HTR-8/SVneo (cell line): ENCODE results near the gene RPRML.

Experiments
- DNase-seq: peaks from one replicate; pipeline ENCODE4 v3.0.0; 2011; ENCODE audit warnings: low spot score, mixed read lengths; ENCODE audit not compliant: insufficient read length
- FAIRE-seq: peaks from 2 replicates; lab custom pipeline; 2011; peaks lifted over from hg19 to GRCh38; lab: Jason Lieb, UNC

The RPRML gene

DNA sequence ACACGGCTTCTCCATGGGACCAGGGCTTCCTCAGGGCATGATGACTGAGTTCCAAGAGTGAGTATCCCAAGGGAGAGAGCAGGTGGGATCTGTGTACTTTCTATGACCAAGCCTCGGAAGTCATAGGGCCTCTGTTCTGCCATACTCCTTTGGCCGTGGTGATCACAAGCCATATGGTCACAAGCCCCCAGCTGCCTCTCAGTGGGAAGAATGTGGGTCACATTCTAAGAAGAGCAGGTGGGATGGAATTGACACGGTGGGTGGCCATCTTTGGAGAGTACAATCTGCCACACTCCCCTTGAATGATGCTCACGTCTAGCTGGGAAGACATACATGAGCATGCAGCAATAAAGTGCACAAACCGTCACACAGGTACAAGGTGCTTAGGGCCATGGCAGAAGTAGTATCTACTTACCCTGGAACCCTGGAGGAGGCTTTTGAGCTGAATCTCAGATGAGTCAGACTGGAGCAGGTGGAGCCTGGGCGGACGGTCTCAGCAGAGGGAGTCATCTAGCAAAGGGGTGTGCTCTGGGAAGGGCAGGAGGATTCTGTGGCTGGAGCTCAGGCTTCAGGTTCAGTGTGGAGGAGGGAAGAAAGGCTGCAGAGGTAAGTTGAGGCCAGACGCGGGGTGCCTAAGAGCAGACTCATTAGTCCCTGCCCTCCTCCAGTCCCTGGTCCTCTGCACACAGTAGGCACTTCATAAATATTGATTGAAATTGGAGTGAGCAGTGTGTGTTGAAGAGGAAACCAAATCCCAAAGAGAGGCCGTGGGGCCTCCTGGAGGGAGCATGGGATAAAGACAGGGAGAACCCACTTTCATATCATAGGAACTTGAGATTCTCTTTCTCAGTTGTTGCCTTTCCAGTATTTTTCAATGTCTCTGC lies 29.5 kb downstream of the RPRML start:
- no peak for DNase-seq
- FAIRE-seq = peak; percentile 80

GRCh38 chr17:46948544-46948943 lies 30.5 kb downstream of the RPRML start:
- FAIRE-seq (peak; percentile 36), DNase-seq (no peak)

DNA sequence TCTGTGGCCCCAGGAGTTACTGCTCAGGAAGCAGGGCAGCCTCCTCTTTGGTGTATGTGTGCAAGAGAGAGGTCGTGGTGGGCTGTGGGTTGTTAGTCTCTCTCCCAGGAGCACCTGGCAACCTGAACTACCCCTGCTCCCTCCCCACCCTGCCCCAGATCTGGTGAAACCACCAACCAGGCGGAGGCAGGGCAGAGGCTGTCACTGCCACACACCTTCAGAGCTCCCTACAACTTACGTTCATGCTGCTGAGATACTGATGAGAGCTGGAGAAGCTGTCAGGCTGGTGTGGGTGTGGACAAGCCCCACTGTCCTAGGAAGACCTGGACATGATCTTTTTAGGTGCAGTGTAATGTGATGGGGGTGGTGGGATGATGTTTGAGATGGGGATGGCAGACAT lies 31.8 kb downstream of the RPRML start:
- peak; percentile 62 for FAIRE-seq

GRCh38 chr17:46944931-46945330 lies 34.1 kb downstream of the RPRML start:
- no peak for DNase-seq
- peak; percentile 58 for FAIRE-seq

More for the DNA sequence above, 31.8 kb downstream of the RPRML start:
- no peak for DNase-seq

GRCh38 chr17:46943501-46944393 lies 35.3 kb downstream of the RPRML start:
- DNase-seq (peak; percentile 42), FAIRE-seq (no peak)

GRCh38 chr17:46943218-46943500 lies 35.9 kb downstream of the RPRML start:
- DNase-seq (no peak), FAIRE-seq (no peak)

DNA sequence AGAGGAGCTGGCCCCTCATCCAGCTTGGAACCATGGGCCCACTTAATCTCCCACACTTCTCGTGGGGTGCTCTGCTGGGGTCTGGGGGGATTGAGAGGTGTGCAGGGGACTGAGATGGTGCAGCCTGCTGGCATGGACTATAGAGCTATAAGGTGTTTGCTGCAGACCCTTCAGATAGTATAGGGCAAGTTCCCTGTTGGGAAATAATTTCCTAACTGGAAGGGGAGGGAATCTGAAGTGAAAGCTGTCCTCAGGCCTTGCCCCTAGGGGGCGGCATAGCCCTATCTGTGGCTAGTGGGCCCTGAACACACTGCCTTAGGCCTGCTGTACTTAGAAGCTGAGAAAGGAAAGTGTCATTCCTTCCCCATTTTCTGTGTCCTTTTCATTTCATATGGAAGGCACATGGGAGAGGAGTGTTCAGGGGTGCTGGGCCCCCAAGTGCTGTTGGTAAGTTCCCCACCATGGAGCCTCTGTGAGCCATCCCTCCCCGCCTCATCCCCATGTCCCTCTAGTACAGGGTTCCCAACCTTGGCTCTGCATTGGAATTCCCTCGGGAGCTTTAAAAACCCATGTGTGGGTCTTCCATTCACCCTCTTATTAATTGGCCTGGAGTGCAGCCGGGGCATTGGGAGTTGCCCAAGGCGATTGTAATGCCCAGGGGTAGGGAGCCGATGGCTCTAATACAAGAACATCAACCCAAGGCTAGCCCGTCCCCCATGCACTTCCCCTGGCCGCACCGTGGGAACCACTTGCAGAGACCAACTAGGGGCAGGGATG lies 36.4 kb downstream of the RPRML start:
- DNase-seq (peak; percentile 93), FAIRE-seq (peak; percentile 85)

- peak; percentile 80 for FAIRE-seq
- peak; percentile 93 for DNase-seq
Measured at GRCh38 chr17:46940692-46941404, 38.2 kb downstream of the RPRML start.

DNA sequence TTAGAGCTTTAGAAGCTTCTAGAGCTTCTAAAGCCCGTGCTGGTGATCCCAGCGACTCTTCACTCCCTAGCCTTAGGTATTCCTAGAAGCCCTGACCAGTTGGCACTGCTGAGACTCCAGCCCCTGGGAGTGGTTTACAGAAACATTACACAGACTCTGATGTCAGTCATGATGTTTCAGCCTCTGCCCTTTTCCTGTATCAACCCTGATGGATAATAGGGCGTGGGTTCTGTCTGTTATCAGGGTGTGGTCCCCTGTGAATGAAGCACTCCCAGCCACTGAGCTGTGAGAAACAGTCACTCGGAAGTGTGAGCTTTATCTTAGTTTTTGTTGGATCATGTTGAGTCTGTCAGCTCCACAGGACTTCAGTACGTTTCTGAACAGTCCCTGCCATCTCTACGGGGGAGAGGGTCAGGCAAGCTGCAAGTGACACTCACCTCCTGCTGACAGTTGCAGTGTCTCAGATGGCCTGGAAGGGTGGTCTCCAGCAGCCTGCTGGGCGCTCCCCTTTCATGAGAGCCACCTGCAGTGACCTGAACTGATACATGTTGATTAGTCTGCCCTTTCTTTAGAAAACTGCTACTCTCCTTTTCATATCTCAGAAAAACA lies 43.3 kb downstream of the RPRML start:
- DNase-seq (no peak), FAIRE-seq (peak; percentile 48)

DNA sequence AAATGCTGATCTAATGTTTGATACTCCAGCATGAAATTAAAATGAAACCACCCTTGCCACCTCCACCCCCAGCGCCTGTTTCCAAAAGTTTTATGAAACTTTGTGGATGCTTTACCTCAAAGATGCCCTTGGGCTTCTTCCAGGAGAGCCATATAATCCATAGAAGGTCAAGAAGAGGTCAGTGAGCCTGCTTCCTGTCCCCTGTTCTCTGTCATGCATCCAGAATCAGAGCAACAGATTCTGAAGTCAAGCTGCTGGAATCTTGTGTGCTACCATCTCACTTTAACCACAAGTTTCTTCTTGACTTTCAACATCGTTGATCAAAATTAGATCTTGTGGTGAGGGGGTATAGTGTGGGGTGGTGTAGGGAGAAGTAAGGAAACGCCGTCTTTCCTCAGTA lies 47.5 kb downstream of the RPRML start:
- no peak for DNase-seq
- FAIRE-seq = no peak

DNA sequence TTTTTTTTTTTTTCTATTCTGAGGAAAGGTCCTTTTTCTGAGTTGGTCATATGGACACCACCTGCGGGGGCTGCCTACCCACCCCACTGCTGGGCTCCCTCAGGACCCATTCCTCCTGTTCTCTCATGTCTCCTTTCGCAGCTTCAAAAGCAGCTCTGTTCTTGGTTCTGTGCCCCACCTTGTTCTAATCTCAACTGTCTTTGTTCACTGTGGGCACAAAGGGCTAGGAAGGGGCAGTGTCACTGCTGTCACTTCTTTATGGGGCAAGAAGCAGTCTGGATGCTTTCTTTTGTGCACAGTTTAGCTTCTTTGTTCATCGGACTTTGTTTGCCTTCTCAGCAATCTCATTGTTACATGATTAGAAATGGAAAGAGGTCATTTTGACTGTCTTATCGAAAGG lies 49.0 kb downstream of the RPRML start:
- DNase-seq = no peak
- FAIRE-seq = peak; percentile 58

GRCh38 chr17:46929413-46929812 lies 49.6 kb downstream of the RPRML start:
- DNase-seq = no peak
- peak; percentile 16 for FAIRE-seq

DNA sequence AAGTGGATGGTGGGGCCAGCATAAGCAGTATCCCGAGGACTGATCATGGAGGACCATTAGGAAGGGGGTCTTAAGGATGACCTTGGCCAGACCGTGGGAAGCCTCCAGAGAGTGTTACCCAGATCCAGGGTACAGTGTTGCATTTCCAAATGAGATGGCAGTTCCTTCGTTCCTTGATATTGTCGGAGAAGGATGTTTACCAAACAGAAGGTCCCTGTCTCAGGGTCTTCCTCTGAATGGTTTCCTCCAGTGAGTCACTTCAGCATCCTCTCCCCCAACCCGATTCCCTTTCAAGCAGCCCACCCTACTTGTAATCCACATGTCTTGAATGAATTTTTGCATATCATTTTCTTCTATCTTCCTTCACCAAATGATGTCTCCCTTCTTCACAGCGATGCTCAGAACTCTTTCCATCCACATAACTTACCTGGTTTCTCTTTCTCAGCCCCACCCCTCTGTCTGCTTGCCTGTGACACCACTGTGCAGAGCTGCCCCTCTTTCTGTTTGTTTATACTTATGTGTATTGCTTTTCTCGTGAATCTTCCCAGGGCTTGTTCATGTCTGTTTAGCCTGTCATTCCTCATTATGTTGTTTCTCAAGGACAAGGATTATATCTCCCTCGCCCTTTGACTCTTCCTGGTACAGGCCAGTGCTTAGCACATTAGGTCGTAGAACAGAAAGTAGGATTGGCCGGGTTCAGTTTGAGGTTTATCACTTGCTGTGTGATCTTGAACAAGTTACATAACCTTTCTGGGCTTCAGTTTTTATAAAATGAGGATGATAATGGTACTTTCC lies 50.4 kb downstream of the RPRML start:
- DNase-seq (no peak), FAIRE-seq (peak; percentile 36)
